ENCODE results near the gene SLC25A12. TPM values are rescaled to one million over a fixed set of nuclear protein-coding genes. Genes with fewer than 3 reads are reported as not detected.

The SLC25A12 gene
- total RNA-seq, 2 experiments from 2014 or later, result 28.1 to 32.3 TPM

GRCh38 chr2:171832489-171832888 lies 61.6 kb downstream of the SLC25A12 start:
- Histone ChIP-seq H2AFZ (ENCODE audit: low read length) (no peak overlapping the region), H3K9me2 (ENCODE audit: insufficient read depth, low read length) (no peaks in the 10 kb centered on the region), H3K9me3 (ENCODE audit: low read length) (peaks cover 24% of the 10 kb centered on the region), H3K27ac (ENCODE audit: low read depth, low read length, poor library complexity, severe bottlenecking) (no peak overlapping the region), H3K4me3 (ENCODE audit: low read depth, low read length, poor library complexity, severe bottlenecking) (no peak overlapping the region), H3K79me2 (ENCODE audit: insufficient read depth, low read depth, low read length) (no peaks in the 10 kb centered on the region), H3K36me3 (ENCODE audit: insufficient read depth, low read length) (peaks cover 100% of the 10 kb centered on the region), H3K4me2 (ENCODE audit: low read length) (no peak overlapping the region), H3K4me1 (ENCODE audit: insufficient read depth, low read length, poor library complexity, severe bottlenecking) (no peaks in the 10 kb centered on the region), H4K20me1 (ENCODE audit: insufficient read depth, low read length) (no peaks in the 10 kb centered on the region)
- ChIA-PET CTCF (ENCODE audit: unreplicated experiment) (no interaction called here), POLR2A (interaction anchor here (1.0 kb wide), 2 partner anchors 13 to 60 kb away, joined by 3 read pairs; no protein-coding TSS in a partner anchor)
- TF ChIP-seq EZH2phosphoT487 (IDR thresholded peaks at IDR 0.05; ENCODE audit: borderline replicate concordance, low read depth, low read length) (no peak), CTCF (conservative IDR thresholded peaks at IDR 0.05; ENCODE audit: low read length) (no peak)
- intact Hi-C loops (cut with micrococcal nuclease; ENCODE audit: unreplicated experiment), result no loop called here
- no peak for DNase-seq (ENCODE audit: low spot score)
- BruUV-seq (replicated peaks), result no TSS peak

- no TSS peak for BruUV-seq (replicated peaks)
- Histone ChIP-seq H3K4me3 (ENCODE audit: low read depth, low read length, poor library complexity, severe bottlenecking) (no peak overlapping the region), H3K4me1 (ENCODE audit: insufficient read depth, low read length, poor library complexity, severe bottlenecking) (no peaks in the 10 kb centered on the region), H3K27ac (ENCODE audit: low read depth, low read length, poor library complexity, severe bottlenecking) (no peak overlapping the region), H2AFZ (ENCODE audit: low read length) (no peak overlapping the region), H3K9me2 (ENCODE audit: insufficient read depth, low read length) (no peaks in the 10 kb centered on the region), H3K9me3 (ENCODE audit: low read length) (peaks cover 24% of the 10 kb centered on the region), H3K79me2 (ENCODE audit: insufficient read depth, low read depth, low read length) (no peaks in the 10 kb centered on the region), H3K36me3 (ENCODE audit: insufficient read depth, low read length) (peaks cover 99% of the 10 kb centered on the region), H4K20me1 (ENCODE audit: insufficient read depth, low read length) (no peaks in the 10 kb centered on the region), H3K4me2 (ENCODE audit: low read length) (no peak overlapping the region)
- intact Hi-C loops (cut with micrococcal nuclease; ENCODE audit: unreplicated experiment), result no loop called here
- CTCF ChIA-PET (ENCODE audit: unreplicated experiment), result no interaction called here
- no peak for TF ChIP-seq EZH2phosphoT487 (IDR thresholded peaks at IDR 0.05; ENCODE audit: borderline replicate concordance, low read depth, low read length)
- TF ChIP-seq CTCF (conservative IDR thresholded peaks at IDR 0.05; ENCODE audit: low read length), result no peak
- DNase-seq (ENCODE audit: low spot score), result no peak
- POLR2A ChIA-PET, result interaction anchor here (0.6 kb wide), 1 partner anchor 143 kb away, joined by 3 read pairs; no protein-coding TSS in a partner anchor
Measured at GRCh38 chr2:171830039-171830438, 64.0 kb downstream of the SLC25A12 start.

GRCh38 chr2:171824086-171824485 lies 70.0 kb downstream of the SLC25A12 start:
- no TSS peak for BruUV-seq (replicated peaks)
- H4K20me1 ChIP-seq (ENCODE audit: insufficient read depth, low read length), result no peaks in the 10 kb centered on the region
- TF ChIP-seq CTCF (conservative IDR thresholded peaks at IDR 0.05; ENCODE audit: low read length) (no peak), EZH2phosphoT487 (IDR thresholded peaks at IDR 0.05; ENCODE audit: borderline replicate concordance, low read depth, low read length) (no peak)
- no peaks in the 10 kb centered on the region for H3K4me1 ChIP-seq (ENCODE audit: insufficient read depth, low read length, poor library complexity, severe bottlenecking)
- POLR2A ChIA-PET, result interaction anchor here (0.6 to 0.9 kb wide), 4 partner anchors 27 to 334 kb away, joined by 3 to 7 read pairs (median 3); no protein-coding TSS in a partner anchor
- no peaks in the 10 kb centered on the region for H3K9me3 ChIP-seq (ENCODE audit: low read length)
- peaks cover 62% of the 10 kb centered on the region for H3K36me3 ChIP-seq (ENCODE audit: insufficient read depth, low read length)
- H3K9me2 ChIP-seq (ENCODE audit: insufficient read depth, low read length), result no peaks in the 10 kb centered on the region
- H3K4me3 ChIP-seq (ENCODE audit: low read depth, low read length, poor library complexity, severe bottlenecking), result no peak overlapping the region
- CTCF ChIA-PET (ENCODE audit: unreplicated experiment), result interaction anchor here (0.6 kb wide), 1 partner anchor 185 kb away, joined by 3 read pairs; no protein-coding TSS in a partner anchor
- no peaks in the 10 kb centered on the region for H3K79me2 ChIP-seq (ENCODE audit: insufficient read depth, low read depth, low read length)
- H2AFZ ChIP-seq (ENCODE audit: low read length), result no peak overlapping the region
- H3K27ac ChIP-seq (ENCODE audit: low read depth, low read length, poor library complexity, severe bottlenecking), result no peak overlapping the region
- no peak for DNase-seq (ENCODE audit: low spot score)
- no peak overlapping the region for H3K4me2 ChIP-seq (ENCODE audit: low read length)
- intact Hi-C loops (cut with micrococcal nuclease; ENCODE audit: unreplicated experiment), result no loop called here

All from OCI-LY7 (cell line).